Inferior parietal cortex (tissue), 1 donor: ENCODE results near the gene LRP11.
A peak's percentile ranks its signal among the peaks of the same experiment; 100 is the strongest.
"Not testable (repeated sequence)": the region's sequence is repeated elsewhere in the genome, so short reads cannot be mapped to it uniquely, and the experiment has no call there.

Experiments used
- DNase-seq: peaks from one replicate; pipeline ENCODE4 v3.0.0-alpha.2; 2016; ENCODE audit errors: extremely low spot score

LRP11 gene

DNA sequence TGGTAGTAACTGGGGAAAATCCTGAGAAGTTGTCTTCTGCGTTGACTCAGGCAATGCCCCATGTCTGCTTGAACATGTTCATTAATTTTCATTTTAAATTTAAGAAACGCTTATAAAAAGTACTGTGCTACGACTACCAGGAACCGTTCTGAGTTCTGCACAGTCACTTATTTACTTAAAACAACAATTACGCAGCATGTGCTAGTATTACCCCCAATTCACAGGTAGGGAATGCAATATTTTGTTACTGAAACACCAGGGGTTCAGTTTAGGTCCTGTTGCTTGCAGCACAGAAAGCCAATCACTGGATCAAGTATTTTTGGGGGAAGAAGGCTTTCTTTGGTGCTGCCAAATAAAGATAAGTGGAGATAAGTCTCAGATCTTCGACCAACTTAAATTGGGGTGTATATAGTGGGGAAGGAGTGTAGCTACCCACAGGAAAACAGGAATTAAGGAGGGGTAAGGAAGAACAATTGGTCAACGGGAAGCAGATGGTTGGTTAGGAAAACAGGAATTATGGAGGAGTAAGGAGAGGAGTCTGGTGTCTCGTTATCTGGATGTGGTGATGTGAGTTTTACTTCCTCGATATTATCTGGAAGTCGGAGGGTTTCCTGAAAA lies 5.2 kb upstream of the LRP11 start:
- DNase-seq = no peak

DNA sequence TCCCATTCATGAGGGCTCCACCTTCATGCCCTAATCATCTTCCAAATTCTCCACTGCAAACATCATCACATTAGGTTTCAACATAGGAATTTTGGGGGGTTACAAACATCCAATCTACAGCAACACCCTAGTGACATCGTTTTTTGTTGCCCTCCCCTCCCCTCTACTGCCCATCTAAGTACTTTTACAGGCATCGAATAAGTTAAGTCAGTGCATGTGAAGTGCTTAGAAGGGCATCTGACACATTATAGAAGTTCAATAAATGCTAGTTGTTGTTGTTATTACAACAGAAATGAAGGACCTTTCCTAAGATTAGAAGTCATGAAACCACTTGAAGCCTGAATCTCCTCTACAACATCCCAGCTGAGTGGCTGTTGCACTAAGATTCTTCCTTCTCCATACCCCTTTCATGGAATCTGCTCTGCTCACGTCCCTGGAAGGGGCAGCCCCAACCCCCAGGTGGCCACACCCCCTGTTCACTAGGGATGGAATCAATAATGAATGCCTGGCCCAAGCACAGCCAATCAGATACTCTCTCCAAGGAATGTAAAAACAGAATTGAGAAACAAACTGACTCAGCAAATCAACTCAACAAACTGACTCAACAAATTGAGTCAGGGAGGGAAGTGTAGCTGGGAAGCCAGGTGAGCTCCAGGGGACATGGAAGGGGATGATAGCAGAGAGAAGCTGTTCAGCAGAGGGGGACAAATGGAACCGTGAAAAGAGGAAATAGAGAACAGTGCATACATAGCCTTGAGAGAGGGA lies 3.9 kb upstream of the LRP11 start:
- no peak for DNase-seq

DNA sequence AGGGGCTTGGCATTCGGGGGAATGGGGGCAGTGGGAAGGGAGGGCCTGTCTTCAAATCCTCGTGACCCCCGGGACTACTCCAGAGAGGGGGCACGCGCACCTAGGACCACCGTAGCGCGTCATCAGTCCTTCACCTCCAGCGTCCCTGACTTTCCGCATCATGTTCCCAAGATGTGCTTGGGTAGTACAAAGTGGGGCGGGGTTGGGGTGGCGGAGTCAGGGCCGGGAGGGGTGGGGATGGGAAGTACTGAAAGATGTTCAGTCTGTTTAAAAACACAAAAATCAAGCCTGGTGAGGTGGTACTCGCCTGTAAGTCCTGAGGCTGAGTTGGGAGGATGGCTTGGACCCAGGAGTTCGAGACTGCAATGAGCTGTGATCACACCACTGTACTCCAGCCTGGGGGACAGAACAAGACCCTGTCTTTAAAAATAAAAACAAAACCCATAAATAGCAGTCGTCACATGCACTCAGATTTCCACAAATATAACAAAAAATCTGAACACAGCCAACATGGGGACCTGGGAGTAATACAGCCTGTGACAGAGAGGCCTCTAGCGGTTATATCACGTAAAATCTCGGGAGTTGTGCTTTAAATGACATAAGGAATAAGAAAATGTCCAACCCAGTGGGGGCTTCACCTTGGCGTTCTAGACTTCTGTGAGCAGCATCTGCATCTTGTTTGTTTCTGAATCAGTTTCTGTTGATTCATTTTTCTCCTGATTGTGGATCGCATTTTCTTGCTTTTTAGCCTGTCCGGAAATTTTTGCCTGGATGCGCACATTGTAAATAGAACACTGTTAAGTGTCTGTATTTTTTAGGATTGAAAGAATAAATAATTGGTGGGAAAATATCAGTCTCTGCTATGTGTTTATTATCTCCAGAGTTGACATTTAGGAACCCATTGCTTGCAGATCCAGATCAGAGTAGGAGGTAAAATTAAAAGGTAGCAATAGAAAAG lies 698 bp upstream of the LRP11 start:
- DNase-seq = peak; percentile 85

DNA sequence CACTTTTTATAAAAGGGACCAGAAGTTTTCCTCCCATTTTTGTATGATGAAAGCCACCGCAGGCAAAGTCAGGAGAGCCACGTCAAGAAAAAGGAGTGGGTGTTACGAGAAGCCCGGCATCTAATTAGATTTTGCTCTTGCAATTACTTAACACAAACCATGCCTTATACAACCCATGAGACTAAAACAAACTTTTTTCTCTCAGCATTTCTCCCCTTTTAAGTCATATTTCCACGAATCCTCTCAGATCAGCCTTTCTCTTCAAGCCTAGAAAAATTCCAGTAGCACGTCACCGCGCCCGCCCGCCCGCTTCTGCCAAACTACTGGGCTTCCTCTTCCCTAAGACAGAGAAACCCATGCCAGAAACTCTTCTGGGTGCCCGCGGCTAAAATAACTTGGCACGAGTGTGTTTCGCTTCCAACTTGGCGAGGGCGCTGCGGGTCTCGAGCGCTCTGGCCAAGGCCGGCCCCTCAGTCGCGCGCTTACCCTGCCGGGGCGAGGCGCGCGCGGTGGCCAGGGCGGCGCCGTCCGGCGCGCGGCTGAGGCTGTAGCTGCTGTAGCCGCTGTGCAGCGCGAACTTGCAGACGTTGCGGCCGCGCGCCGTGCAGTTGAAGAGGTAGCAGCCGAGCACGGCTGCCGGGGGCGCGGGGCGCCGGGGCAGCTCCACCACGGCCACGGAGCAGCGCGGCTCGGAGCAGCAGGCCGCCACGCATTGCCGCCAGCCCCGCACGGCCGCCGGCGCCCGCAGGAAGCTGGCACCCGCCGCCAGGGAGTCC lies 1.0 kb downstream of the LRP11 start:
- DNase-seq = peak; percentile 45

DNA sequence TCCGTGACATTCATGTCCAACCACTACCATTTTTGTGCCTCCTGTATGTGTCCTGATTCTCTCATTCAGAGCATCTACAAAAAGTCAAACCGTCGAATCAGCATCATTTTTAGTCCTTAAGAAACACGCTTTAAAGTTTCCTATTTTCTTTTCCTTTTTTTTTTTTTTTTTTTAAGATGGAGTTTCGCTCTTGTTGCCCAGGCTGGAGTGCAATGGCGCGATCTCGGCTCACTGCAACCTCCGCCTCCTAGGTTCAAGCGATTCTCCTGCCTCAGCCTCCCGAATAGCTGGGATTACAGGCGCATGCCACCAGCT lies 1.8 kb downstream of the LRP11 start:
- DNase-seq = not testable (repeated sequence)

DNA sequence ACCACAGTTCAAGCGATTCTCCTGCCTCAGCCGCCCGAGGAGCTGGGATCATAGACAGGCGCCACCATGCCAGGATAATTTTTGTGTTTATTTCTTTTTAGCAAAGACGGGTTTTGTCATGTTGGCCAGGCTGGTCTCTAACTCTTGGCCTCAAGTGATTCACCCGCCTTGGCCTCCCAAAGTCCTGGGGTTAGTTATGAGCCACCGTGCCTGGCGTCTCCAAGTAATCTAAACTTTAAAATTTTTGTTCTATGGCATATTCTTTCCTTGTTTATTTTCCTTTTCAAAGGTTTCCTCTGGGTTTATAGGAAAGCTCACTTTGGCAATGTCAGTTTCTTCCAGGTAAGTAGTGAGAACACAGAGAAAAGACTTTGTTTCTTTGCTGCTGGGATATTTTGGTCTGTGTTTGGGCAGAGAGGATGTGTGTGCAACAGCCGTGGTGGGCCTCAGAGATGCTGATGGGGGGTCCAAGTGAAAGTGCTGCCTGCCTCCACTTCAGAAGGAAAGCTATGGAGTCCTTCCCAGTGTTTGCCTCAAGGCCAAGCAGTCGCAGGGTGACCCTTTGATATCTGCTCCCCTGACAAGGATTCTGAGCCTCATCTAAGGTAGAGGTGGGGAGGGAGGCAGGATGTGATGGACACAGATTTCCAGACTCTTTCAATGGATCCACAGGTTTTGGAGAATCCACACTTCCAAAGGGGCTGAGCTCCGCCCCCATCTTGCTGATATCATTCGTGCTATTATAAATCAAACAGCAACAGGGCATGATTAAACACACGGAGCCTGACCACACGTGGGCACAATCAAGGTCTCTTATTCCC lies 2.3 kb downstream of the LRP11 start:
- DNase-seq = no peak

DNA sequence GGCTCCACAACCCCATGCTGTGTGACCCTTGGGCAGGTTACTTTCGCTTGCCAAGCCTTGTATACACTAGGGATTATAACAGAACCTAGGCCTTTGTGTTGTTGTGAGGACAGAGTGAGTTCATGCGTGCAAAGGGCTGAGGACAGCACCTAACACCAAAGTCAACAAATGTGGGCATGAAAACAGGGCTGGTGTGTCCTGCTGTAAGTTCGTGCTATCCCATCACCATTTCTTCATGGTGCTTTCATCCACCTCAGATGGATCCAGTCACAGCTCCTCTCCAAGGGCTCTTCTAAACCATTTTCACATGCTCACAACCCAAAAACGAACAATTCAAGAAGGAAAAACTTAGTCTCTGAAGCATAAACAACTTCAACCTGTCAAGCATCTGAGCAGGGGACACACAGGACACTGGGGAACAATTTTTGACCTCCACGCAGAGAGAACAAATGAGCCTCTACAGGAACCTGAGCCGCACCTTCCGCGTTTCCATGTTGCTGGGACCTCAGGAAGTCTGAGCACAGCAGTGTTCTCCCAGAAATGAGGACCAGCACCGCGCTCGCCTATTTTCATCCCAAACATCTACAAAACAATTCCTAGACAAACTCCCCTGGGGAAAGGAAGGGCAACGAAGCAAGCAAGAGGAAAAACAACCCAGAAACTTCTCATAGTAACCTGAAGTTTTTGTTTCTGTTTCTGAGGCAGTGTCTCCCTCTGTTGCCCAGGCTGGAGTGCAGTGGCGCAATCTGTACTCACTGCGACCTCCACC lies 3.1 kb downstream of the LRP11 start:
- no peak for DNase-seq

DNA sequence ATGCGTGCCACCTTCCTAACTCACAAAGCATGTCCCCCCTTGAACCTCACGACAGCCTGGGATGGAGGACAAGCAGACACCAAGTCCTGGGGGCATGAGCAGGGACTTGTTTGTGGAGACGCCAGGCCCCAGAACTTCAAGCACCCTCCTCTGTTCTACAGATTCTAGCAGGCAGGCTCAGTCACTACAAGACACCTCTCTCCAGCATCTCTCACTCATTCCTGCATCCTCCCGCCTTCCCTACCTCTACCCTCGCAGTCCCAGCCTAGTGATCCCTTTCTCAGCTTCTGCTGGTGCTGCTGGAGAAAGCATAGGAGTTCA lies 3.7 kb downstream of the LRP11 start:
- no peak for DNase-seq

DNA sequence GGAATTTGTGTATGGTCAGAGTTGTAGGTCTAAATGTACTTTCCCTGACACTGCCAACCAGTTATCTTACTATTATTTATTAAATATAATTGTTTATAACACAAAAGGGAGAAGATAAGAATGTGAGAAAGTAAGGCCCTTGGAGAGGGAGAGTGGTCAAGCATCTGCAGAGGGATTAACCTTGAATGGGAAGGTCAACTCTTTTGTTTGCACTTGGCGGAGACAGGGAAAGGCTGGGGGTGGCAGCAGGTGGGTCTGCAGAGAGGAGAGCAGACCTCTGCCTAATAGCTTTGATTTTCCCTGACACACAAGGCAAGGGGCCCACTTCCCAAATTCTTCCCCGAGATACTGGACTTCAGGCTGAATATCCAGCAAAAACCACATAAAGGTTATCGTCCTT lies 4.2 kb downstream of the LRP11 start:
- DNase-seq = no peak

DNA sequence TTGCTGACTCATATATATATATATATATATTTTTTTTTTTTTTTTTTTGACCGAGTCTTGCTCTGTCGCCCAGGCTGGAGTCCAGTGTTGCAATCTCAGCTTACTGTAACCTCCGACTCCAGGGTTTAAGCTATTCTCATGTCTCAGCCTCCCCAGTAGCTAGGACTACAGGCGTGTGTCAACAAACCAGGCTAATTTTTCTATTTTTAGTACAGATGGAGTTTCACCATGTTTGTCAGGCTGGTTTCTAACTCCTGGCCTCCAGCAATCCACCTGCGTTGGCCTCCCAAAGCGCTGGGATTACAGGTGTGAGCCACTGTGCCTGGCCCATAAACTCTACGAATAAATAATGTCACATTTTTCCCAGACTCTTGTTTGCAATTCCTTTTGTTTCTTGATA lies 4.8 kb downstream of the LRP11 start:
- DNase-seq = no peak

DNA sequence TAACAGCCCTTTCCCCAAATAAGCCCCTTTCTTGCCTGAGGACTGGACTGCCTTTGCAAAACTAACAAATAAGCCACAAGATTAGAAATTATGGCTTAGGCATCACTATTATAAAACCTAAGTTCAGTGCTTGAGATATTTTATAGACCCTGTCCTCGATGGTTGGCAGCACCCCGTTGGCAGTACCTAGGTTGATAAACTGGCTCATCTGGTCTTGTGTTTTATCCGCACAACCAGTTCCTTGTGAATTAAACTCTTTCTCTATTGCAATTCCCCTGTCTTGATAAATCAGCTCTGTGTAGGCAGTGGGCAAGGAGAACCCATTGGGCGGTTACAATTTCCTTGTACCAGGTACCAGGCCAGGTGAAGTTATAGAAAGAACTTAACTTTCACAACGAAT lies 6.6 kb downstream of the LRP11 start:
- DNase-seq = no peak

DNA sequence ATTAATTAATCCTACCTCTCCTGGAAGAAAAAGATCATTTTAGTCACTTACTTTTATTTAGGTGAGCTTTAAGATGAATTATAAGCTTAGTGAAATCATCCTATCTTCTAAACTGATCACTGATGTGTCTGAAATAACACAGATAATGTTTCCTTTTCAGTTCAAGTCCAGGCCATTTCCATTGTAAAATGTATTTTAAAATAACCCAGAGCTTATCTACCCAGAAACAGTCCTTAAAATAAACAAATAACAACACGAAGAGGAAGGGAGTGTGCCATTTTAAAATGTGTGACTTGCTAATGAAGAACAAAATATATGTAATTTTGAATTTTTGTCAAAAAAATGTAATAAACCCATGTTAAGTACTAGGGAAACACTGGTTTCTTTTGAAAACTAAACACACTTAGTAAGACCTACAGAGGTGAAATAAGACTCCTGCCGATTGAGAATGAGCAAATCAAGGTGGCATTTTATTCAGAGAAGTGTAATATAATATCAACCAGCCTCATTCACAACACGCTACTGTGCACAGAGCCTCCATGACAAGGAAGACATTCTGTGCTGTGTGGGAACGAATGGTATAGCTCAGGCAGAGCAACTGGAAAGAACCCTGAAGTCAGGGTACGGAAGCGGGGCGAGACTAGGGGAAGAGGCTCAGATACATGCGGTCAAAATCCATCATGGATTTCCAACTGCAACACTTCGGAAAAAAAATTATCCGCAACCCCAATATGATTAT lies 7.7 kb downstream of the LRP11 start:
- no peak for DNase-seq

DNA sequence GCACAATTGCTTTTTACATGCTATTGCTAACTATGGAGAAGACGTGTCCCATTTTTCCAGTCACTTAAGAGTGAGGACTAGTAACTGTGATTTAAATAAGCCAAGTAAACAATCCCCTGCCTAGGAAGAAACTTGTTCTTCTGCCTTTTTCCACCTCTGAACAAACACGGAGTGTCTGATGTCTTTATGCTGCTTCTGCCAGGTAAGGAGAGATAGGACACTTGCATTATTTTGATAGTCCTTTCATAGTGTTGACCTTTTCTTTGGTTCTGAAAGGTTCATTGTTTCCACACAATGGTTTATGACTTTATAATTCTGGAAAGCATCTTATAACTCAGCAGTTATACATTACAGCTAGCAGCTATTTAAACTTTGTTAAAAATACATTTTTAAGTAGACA lies 8.4 kb downstream of the LRP11 start:
- DNase-seq = no peak

DNA sequence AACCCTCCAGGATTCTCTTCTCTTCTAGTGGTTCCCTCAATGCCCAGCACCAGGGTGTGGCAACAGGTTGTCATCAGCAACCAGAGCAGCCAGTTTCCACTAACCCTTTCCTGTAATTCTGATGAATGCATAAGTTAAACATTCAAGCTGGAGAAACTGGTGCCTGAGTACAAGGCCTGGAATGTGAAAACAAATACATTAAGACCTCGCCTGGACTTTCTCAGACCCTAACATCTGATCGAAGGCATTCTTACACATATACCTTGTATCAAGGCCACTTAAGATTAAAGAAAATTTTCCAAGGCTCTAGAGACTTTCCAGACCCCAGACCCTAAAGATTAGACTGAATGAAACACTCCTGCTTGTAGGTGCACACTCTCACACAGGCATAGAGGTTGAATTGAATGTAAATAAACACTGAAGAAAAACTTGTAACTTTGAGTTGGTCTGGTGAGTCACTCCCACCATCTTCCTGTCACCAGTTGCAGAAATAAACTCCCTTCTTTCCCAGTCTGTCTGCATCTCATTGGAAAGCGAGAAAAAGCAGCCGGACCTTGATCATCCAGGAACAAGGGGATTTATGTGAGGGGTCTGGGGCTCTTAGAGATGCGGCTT lies 9.0 kb downstream of the LRP11 start:
- DNase-seq = no peak

DNA sequence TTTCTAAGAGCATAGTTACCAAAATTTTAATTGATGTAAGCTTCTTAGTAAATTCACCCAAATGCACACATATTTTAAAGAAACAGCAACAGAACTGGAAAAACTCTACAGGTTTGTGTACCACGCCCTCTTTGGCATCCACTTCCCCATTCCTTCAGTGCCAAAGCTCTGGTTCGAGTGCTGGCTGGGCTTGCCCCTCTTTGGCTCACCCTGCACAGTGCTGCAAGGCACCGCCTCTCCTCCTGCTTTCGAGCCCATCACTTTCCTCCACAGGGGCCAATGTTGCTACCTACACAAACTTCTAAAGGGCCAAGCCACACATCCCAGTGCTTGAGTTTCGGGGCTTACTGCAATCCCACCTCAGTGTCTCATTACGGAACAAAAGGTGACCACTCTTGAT lies 9.6 kb downstream of the LRP11 start:
- no peak for DNase-seq

DNA sequence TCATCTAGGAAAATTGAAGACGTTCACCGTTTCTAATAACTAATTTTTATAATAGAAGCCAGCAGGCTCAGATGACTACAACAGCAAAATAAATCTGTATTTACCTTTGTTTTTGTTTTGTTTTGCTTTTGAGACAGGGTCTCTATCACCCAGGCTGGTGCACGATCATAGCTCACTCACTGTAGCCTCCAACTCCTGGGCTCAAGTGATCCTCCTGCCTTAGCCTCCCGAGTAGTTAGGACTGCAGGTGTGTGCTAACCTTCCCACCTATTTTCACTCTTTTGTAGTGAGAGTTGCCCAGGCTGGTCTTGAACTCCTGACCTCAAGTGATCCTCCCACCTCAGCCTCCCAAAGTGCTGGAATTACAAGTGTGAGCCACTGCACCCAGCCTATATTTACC lies 10.1 kb downstream of the LRP11 start:
- not testable (repeated sequence) for DNase-seq

DNA sequence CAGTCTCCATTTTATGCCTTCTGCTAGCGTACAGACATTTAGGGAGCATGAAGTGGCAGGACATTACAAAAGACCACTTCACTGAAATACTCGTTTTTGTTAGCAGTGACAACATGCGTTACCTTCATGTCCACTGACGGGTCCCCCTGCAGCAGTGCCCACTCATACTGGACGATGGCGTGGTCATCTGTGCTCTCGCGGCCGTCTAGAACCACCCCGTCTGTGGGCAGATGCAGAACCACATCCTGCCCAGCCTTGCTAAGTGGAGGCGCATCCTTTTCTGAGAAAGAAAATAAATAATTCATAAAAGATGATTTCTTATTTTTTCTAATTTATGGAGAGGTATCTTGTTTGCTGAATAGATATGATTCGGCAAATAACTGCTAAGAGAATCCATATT lies 11.3 kb downstream of the LRP11 start:
- DNase-seq = no peak

DNA sequence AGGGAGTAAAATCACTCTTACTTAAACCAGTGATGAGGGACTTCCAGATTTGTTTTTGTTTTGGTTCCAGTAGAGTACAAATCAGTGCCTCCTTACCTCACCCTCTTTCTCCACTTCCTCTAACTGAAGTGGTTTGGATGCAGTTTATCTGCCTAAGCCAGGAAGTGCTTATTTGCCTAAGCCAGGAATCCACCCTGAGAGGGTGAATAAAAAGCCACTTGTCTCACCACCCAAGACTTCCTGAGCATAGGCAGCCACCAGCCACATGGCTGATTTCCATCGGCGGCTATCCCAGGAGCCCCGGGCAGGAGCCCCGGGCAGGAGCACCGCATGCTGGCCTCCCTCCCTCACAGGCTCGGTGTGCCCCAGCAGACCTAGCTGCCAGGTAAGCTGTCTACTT lies 12.0 kb downstream of the LRP11 start:
- DNase-seq = no peak

DNA sequence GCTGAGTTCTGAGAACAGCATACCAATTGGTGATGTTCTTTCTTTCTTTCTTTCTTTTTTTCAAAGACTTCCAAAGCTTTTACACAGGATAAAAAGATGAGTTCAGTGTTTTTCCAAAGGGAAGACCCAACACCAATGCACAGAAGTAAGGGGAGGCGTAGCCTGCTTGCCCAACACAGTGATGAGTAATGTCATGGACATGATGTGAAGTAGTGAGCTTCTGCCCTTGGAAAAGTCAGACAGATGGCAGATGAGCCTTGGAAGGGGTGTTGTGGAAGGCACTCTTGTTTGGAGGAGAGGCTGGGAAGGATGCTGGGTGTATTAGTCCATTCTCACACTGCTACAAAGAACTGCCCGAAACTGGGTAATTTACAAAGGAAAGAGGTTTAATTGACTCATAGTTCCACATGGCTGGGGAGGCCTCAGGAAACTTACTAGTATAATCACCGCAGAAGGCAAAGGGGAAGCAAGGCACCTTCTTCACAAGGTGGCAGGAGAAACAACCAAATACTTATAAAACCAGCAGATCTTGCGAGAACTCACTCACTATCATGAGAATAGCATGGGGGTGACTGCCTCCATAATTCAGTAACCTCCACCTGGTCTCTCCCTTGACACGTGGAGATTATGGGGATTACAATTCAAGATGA lies 12.6 kb downstream of the LRP11 start:
- DNase-seq = no peak
